NCI-H524 treated with DMSO at 0.1 percent for 48 hours (cell line): ENCODE measurements around the gene POU4F2.
"Not testable (repeated sequence)": the region's sequence is repeated elsewhere in the genome, so short reads cannot be mapped to it uniquely, and the experiment has no call there.

Source experiments
- DNase-seq: peaks from one replicate; lab custom pipeline; 2025; lab: John Stamatoyannopoulos, UW

The POU4F2 gene

GRCh38 chr4:146654687-146655520 lies 16.2 kb downstream of the POU4F2 start:
- DNase-seq, result no peak

- DNase-seq, result no peak
Observed at GRCh38 chr4:146655521-146655856, 16.8 kb downstream of the POU4F2 start.

- no peak for DNase-seq
Observed at GRCh38 chr4:146661367-146661766, 22.7 kb downstream of the POU4F2 start.

GRCh38 chr4:146663968-146664311 lies 25.2 kb downstream of the POU4F2 start:
- DNase-seq, result not testable (repeated sequence)

DNA sequence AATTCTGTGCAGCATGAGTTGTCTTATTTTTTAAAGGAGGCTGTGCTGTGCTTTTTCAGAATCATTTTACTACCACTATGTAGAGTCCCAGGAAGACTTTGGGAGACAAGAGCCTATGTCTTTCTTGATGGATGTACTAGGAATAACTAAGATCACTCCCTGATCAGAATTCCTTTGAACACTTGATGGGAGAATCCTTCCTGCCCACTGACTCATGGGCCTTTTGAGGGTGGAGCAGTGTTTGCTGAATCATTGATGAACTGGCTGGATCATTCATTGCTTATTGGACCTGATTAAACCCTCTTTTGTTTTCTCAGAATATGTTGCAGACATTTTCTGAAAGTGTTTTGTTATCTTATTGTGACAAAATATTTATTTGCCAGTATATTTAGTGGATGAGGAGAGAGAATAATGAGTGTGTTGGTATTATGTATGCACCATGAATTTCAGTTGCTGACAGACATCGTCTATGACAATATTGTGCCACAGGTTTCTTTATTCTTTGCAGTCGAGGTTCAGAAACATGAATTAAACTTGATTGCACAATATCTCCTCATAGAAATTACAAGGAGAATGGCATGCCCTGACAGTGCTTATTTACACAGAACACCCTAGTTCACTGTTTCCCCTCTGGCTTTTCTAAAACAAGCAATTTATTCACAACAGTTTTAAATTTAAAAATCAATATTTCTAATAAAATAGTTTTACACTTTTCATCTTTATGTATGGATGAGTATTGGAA lies 36.3 kb downstream of the POU4F2 start:
- DNase-seq, result no peak
